ENCODE data around the gene ARID2. TPM values are rescaled to one million over a fixed set of nuclear protein-coding genes. Genes with fewer than 3 reads are reported as not detected.

The ARID2 gene
- total and polyA plus RNA-seq, 9 of the 15 experiments (the other 6 are each of a cell fraction or from before 2014, with no cell fraction given), result 13.4 to 41.6 (median 29.4) TPM

DNA sequence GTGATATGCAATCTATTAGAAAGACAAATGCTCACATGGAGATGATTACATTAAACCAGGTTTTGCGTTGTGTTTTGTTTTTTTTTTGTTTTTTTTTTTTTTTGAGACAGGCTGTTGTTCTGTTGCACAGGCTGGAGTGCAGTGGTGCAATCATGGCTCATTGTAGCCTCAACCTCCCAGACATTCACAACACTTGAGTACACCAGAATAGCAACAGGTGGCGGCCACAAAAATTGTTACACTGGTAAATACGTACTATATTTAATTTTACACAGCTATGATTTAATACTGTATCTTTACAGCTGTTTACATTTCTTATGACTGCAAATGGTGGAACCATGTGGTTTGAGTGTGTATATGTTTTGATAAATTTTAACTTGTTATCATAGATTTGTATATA, 200.9 kb downstream of the ARID2 start:
- H4K20me1 ChIP-seq (replicated peaks; ENCODE audit: control insufficient read depth, insufficient read depth, low read length), result no peaks in the 10 kb centered on the region
- no peak overlapping the region for H3K9ac ChIP-seq (ENCODE audit: insufficient read depth in 1 of 2, low read depth in 2 of 2, low read length in 2 of 2)
- H3K9me1 ChIP-seq (ENCODE audit: control insufficient read depth, insufficient read depth, low read length), result no peaks in the 10 kb centered on the region
- 88% methylated on average over 3 of the region's 3 CpGs for WGBS (ENCODE audit: insufficient coverage, low coverage, missing lambda C conversion rate)
- no peaks in the 10 kb centered on the region for H3K79me2 ChIP-seq (ENCODE audit: control insufficient read depth, insufficient read depth, low read length)
- peaks cover 86% of the 10 kb centered on the region for H3K36me3 ChIP-seq (ENCODE audit: control insufficient read depth, insufficient read depth, low read length)
- intact Hi-C loops (cut with micrococcal nuclease) (no loop called here), in situ Hi-C loops (cut with MboI) (no loop called here)
- ATAC-seq, result no peak
- CTCF ChIA-PET (ENCODE audit: low intra/inter-chr PET ratio), result no interaction called here
- H3K9me3 ChIP-seq (replicated peaks; ENCODE audit: control insufficient read depth, insufficient read depth, low read depth, low read length), result no peaks in the 10 kb centered on the region
- no peak for DNase-seq (ENCODE audit: extremely low read depth in 1 of 4, low spot score in 3 of 4)
- H3K4me1 ChIP-seq (replicated peaks in 1 of 2; ENCODE audit: control insufficient read depth in 2 of 2, insufficient read depth in 2 of 2, low read length in 2 of 2), result no peaks in the 10 kb centered on the region
- no peak overlapping the region for H2AFZ ChIP-seq (ENCODE audit: low read depth, low read length)
- no peak overlapping the region for H3K4me2 ChIP-seq (ENCODE audit: insufficient read depth, low read length)
- H3K27me3 ChIP-seq (ENCODE audit: control insufficient read depth in 2 of 2, insufficient read depth in 2 of 2, low read length in 2 of 2), result no peaks in the 10 kb centered on the region
- FAIRE-seq, result no peak
- no peak overlapping the region for H3K27ac ChIP-seq (ENCODE audit: extremely low read depth, low read depth, low read length)
- H3K4me3 ChIP-seq, result no peak overlapping the region
- POLR2A ChIA-PET, result no interaction called here
- BruUV-seq (replicated peaks), result no TSS peak
- TF ChIP-seq GABPA (tag; conservative IDR thresholded peaks at IDR 0.05; ENCODE audit: low read depth), result no peak
- TF ChIP-seq CAMTA2 (CRISPR knock-in tag; conservative IDR thresholded peaks at IDR 0.05), result no peak
- no peak for TF ChIP-seq RBFOX2 (IDR thresholded peaks at IDR 0.05; ENCODE audit: low read depth, low read length)
- no peak for TF ChIP-seq NFE2L1 (tag; IDR thresholded peaks at IDR 0.05; ENCODE audit: borderline replicate concordance, low read depth)
- TF ChIP-seq, protein P1, sequence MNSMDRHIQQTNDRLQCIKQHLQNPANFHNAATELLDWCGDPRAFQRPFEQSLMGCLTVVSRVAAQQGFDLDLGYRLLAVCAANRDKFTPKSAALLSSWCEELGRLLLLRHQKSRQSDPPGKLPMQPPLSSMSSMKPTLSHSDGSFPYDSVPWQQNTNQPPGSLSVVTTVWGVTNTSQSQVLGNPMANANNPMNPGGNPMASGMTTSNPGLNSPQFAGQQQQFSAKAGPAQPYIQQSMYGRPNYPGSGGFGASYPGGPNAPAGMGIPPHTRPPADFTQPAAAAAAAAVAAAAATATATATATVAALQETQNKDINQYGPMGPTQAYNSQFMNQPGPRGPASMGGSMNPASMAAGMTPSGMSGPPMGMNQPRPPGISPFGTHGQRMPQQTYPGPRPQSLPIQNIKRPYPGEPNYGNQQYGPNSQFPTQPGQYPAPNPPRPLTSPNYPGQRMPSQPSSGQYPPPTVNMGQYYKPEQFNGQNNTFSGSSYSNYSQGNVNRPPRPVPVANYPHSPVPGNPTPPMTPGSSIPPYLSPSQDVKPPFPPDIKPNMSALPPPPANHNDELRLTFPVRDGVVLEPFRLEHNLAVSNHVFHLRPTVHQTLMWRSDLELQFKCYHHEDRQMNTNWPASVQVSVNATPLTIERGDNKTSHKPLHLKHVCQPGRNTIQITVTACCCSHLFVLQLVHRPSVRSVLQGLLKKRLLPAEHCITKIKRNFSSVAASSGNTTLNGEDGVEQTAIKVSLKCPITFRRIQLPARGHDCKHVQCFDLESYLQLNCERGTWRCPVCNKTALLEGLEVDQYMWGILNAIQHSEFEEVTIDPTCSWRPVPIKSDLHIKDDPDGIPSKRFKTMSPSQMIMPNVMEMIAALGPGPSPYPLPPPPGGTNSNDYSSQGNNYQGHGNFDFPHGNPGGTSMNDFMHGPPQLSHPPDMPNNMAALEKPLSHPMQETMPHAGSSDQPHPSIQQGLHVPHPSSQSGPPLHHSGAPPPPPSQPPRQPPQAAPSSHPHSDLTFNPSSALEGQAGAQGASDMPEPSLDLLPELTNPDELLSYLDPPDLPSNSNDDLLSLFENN (IDR thresholded peaks at IDR 0.05; ENCODE audit: low read depth in 2 of 2, low read length in 2 of 2), result no peak
- TF ChIP-seq FOXP1 (CRISPR knock-in tag; IDR thresholded peaks at IDR 0.05), result no peak
- TF ChIP-seq, protein P2, sequence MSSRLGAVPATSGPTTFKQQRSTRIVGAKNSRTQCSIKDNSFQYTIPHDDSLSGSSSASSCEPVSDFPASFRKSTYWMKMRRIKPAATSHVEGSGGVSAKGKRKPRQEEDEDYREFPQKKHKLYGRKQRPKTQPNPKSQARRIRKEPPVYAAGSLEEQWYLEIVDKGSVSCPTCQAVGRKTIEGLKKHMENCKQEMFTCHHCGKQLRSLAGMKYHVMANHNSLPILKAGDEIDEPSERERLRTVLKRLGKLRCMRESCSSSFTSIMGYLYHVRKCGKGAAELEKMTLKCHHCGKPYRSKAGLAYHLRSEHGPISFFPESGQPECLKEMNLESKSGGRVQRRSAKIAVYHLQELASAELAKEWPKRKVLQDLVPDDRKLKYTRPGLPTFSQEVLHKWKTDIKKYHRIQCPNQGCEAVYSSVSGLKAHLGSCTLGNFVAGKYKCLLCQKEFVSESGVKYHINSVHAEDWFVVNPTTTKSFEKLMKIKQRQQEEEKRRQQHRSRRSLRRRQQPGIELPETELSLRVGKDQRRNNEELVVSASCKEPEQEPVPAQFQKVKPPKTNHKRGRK (tag; IDR thresholded peaks at IDR 0.05), result no peak
- TF ChIP-seq NR1H2 (CRISPR knock-in tag; IDR thresholded peaks at IDR 0.05), result no peak
- TF ChIP-seq DEAF1 (CRISPR knock-in tag; IDR thresholded peaks at IDR 0.05), result no peak
- TF ChIP-seq TAF7 (tag; IDR thresholded peaks at IDR 0.05), result no peak
- no peak for TF ChIP-seq MAX (CRISPR knock-in tag; IDR thresholded peaks at IDR 0.05)
- no peak for TF ChIP-seq ZBED1 (IDR thresholded peaks at IDR 0.05)
- TF ChIP-seq ZNF639 (CRISPR knock-in tag; conservative IDR thresholded peaks at IDR 0.05 in 1 of 2, IDR thresholded peaks at IDR 0.05 in 1 of 2), result no peak
